CD4-positive, alpha-beta T cell treated with Interleukin-21 for 1 hour (primary cell): ENCODE results near the gene CTAG1A.
"Not testable (repeated sequence)": the region's sequence is repeated elsewhere in the genome, so short reads cannot be mapped to it uniquely, and the experiment has no call there.

Experiments
- DNase-seq: peaks from one replicate; pipeline ENCODE4 v3.0.0-alpha.2; 2020

CTAG1A gene

DNA sequence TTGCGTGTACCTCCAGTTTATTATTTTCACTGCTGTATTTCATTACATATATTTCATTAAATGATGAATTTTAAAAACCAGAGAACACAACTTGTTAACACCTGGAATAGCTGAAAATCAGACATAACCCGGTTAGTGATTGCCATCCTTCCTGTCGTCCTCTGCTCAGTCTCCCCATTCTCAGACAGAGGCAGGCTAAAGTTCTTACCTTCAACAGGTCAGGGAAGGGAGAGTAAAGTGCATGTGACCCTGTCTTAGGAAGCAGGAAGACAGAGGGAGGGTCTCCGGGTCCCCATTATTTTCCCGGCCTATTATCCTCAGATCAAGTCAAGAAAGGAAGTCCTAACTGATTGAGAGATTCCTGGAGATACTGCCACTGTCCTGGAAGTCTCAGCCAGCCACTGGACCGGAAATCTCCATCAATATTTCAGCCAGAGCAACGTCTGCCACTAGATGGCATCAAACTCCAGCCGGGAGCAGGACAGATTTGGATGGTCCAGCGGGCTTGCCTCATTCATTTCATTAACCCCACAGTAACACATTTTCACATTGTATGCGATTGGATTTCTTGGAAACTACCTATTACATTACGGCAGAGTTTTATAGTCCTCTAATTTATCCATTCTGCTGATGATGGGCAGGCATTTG is 36.0 kb downstream of the CTAG1A start:
- DNase-seq: not testable (repeated sequence)

GRCh38 chrX:154628960-154629359 is 44.0 kb downstream of the CTAG1A start:
- DNase-seq: not testable (repeated sequence)

DNA sequence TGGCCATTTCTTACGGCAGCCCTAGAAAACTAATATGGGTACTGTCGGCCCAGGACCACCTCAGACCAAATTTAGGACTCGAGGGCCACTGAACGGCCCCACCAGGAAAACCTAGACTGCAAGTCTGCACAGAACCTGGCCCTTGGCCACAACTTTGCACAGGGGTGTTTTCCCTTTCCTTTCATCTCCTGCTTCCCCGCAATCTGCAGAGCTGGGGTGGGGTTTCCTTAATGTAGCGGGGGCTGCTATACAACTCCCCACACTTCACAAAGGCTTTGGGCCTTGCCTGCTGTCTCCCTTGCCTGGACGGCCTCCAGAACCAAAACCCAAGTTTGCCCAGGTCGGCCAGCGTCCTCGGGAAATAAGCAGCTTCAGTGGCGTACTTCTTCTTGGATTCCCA is 46.0 kb downstream of the CTAG1A start:
- DNase-seq: not testable (repeated sequence)

DNA sequence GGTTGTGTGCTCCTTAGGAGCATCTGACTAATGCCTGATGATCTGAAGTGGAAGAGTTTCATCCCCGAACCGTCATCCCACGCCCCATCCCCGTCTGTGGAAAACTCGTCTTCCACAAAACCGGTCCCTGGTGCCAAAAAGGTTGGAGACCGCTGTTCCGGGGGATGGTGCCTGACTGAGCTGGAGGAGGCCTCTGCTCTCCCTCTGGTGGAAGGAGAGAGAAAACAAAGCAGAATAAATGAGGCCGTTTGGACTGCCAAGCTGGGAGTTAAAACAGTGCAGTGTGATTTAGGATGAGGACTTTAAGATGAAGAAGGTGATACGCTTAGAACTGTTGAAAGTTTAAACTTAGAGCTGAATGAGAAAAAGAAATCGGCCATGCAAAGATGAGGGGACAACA is 48.7 kb downstream of the CTAG1A start:
- DNase-seq: not testable (repeated sequence)
